Endothelial cell of umbilical vein (primary cell): ENCODE results near the gene MTERF1. TPM values are rescaled to one million over a fixed set of nuclear protein-coding genes. Genes with fewer than 3 reads are reported as not detected.

Experiments
- BruUV-seq: library from RNA; stranded (reverse); fragments of 400-500 nt; replicated peaks from 2 replicates; lab custom pipeline; 2021; lab: Mats Ljungman, UMichigan
- CTCF ChIA-PET: fragments of 300-600, 350-600 bp; sonication (Branson Sonifier 250); formaldehyde crosslinking; loops from one replicate; lab custom pipeline; 2021; ENCODE audit warnings: antibody characterized with exemption, inconsistent platforms; lab: Charles Lee
- POLR2A ChIA-PET: fragments of 300-600, 350-600 bp; sonication (Branson Sonifier 250); formaldehyde crosslinking; loops from one replicate; lab custom pipeline; 2021; ENCODE audit warnings: antibody characterized with exemption, inconsistent platforms; lab: Charles Lee
- DNase-seq: peaks from one replicate; pipeline ENCODE4 v3.0.0-alpha.2; 2011; ENCODE audit warnings: low read depth, low spot score
- FAIRE-seq: peaks from 2 replicates; lab custom pipeline; 2011; peaks lifted over from hg19 to GRCh38; lab: Jason Lieb, UNC
- H2AFZ ChIP-seq: 2 replicates; pipeline ENCODE4 v1.6.0; 2012; ENCODE audit warnings: low read depth, low read length, control low read depth, inconsistent platforms
- H3K27ac ChIP-seq: 2 replicates; pipeline ENCODE4 v1.5.1; 2011; ENCODE audit warnings: low read depth, mild to moderate bottlenecking, control low read depth, low read length, moderate library complexity; ENCODE audit not compliant: insufficient read depth
- H3K27me3 ChIP-seq, 2 experiments: 2 replicates each; pipeline versions ENCODE4 v1.6.0 to v1.6.1; 2011; ENCODE audit warnings: low read length in 2 of 2, mixed read lengths in 1 of 2; ENCODE audit not compliant: control insufficient read depth in 2 of 2, insufficient read depth in 2 of 2
- H3K36me3 ChIP-seq, 2 experiments: 2 replicates in 1 of 2; 3 replicates in 1 of 2; pipeline ENCODE4 v1.5.1; 2011; ENCODE audit warnings: low read length in 2 of 2, mild to moderate bottlenecking in 1 of 2, moderate library complexity in 1 of 2; ENCODE audit not compliant: control insufficient read depth in 2 of 2, insufficient read depth in 2 of 2; ENCODE audit errors: extremely low read depth in 1 of 2
- H3K4me1 ChIP-seq: 3 replicates; pipeline ENCODE4 v1.5.1; 2011; ENCODE audit warnings: mild to moderate bottlenecking, low read length; ENCODE audit not compliant: control insufficient read depth, insufficient read depth; ENCODE audit errors: extremely low read depth
- H3K4me2 ChIP-seq: 2 replicates; pipeline ENCODE4 v1.6.1; 2011; ENCODE audit warnings: low read length, control low read depth, mixed read lengths; ENCODE audit not compliant: insufficient read depth
- H3K4me3 ChIP-seq, 3 experiments: fragments of 200-600 bp in 1 of 3; sonication (generic), shearing (Covaris generic) in 1 of 3; replicated peaks in 1 of 3; 2 replicates each; pipeline ENCODE4 v1.5.1; 2011 to 2016; ENCODE audit warnings: control low read depth in 3 of 3, low read length in 3 of 3, mild to moderate bottlenecking in 2 of 3, inconsistent platforms in 1 of 3, low read depth in 1 of 3, moderate library complexity in 1 of 3; ENCODE audit not compliant: insufficient read depth in 1 of 3
- H3K79me2 ChIP-seq: 2 replicates; pipeline ENCODE4 v1.6.0; 2012; ENCODE audit warnings: low read length, inconsistent platforms; ENCODE audit not compliant: control insufficient read depth, insufficient read depth
- H3K9ac ChIP-seq: replicated peaks from 2 replicates; pipeline ENCODE3; 2011; ENCODE audit warnings: low read length, control low read depth; ENCODE audit not compliant: insufficient read depth; ENCODE audit errors: extremely low read depth
- H3K9me1 ChIP-seq: replicated peaks from 3 replicates; pipeline ENCODE4 v1.6.0; 2011; ENCODE audit warnings: mild to moderate bottlenecking, low read length; ENCODE audit not compliant: control insufficient read depth, insufficient read depth; ENCODE audit errors: extremely low read depth
- H3K9me3 ChIP-seq: replicated peaks from 2 replicates; pipeline ENCODE4 v1.5.1; 2012; ENCODE audit warnings: low read length, inconsistent platforms; ENCODE audit not compliant: control insufficient read depth, insufficient read depth
- H4K20me1 ChIP-seq: replicated peaks from 2 replicates; pipeline ENCODE3; 2011; ENCODE audit warnings: mild to moderate bottlenecking, low read length; ENCODE audit not compliant: control insufficient read depth, insufficient read depth; ENCODE audit errors: extremely low read depth
- EZH2 ChIP-seq: IDR thresholded peaks from 2 replicates; pipeline ENCODE4 v1.6.1; 2012; ENCODE audit warnings: borderline replicate concordance, low read depth, mild to moderate bottlenecking, moderate library complexity, low read length, inconsistent platforms; ENCODE audit not compliant: severe bottlenecking
- FOS ChIP-seq: IDR thresholded peaks from 2 replicates; pipeline ENCODE4 v1.6.1; 2011; ENCODE audit warnings: mild to moderate bottlenecking, low read length, moderate library complexity, borderline replicate concordance; ENCODE audit not compliant: insufficient read depth
- GATA2 ChIP-seq: IDR thresholded peaks from 2 replicates; pipeline ENCODE4 v1.7.0; 2011; ENCODE audit warnings: low read depth, mild to moderate bottlenecking, moderate library complexity, mixed read lengths, low read length; ENCODE audit not compliant: insufficient read length, insufficient read depth
- JUN ChIP-seq: IDR thresholded peaks from 2 replicates; pipeline ENCODE4 v1.6.1; 2011; ENCODE audit warnings: borderline replicate concordance, low read depth; ENCODE audit not compliant: insufficient read length, insufficient read depth
- MYC ChIP-seq: IDR thresholded peaks from one replicate; pipeline ENCODE4 v1.6.1; 2011; ENCODE audit warnings: mild to moderate bottlenecking, low read depth, low read length
- POLR2A ChIP-seq: IDR thresholded peaks from 2 replicates; pipeline ENCODE4 v1.6.1; 2012; ENCODE audit warnings: low read depth, mild to moderate bottlenecking, control low read depth, low read length
- POLR2AphosphoS5 ChIP-seq: IDR thresholded peaks from 2 replicates; pipeline ENCODE4 v1.6.1; 2012; ENCODE audit warnings: low read depth, mild to moderate bottlenecking, control low read depth, low read length, moderate library complexity; ENCODE audit not compliant: insufficient read depth
- dilution Hi-C: fragments of 300-500 bp; cut with MboI; formaldehyde crosslinking; loops from one replicate; pipeline ENCODE4 v1.15.0; 2019; ENCODE audit warnings: low sequenced_read_pairs; ENCODE audit not compliant: extremely low pct_ligation_motif_present
- intact Hi-C: fragments of 100-400 bp; cut with micrococcal nuclease; formaldehyde crosslinking; loops from one replicate; pipeline ENCODE4 v1.10.0; 2022
- polyA plus RNA-seq, 4 experiments: library from polyadenylated mRNA; depleted of rRNA in 3 of 4; stranded (reverse) in 3 of 4; unstranded in 1 of 4; fragments of >200 nt; gene quantifications; 2 replicates each; pipeline versions ENCODE4 v1.2.1 to v1.2.3, GENCODE V29; 2011 to 2012; ENCODE audit warnings: missing spikeins in 1 of 4
- total RNA-seq: library from RNA; stranded (reverse); gene quantifications from 2 replicates; pipeline ENCODE4 v1.2.3, GENCODE V29; 2021
- TF ChIP-seq, protein P1 (sequence below), 2 donors: IDR thresholded peaks; 1 replicate in 1 of 2; 2 replicates in 1 of 2; pipeline ENCODE4 v1.5.1; 2011; ENCODE audit warnings: low read length in 2 of 2, mild to moderate bottlenecking in 2 of 2, moderate library complexity in 2 of 2, control low read depth in 1 of 2, inconsistent platforms in 1 of 2, low read depth in 1 of 2; ENCODE audit not compliant: insufficient read depth in 1 of 2; ENCODE audit errors: extremely low read depth in 1 of 2
- TF ChIP-seq, protein P2 (sequence below): IDR thresholded peaks from 2 replicates; pipeline ENCODE4 v1.6.1; 2011; ENCODE audit not compliant: insufficient read depth, insufficient read length

Gene MTERF1
- total and polyA plus RNA-seq, 2 donors (not counting 3 experiments of a cell fraction or from before 2014, with no cell fraction given): 3.1 to 10.2 TPM

DNA sequence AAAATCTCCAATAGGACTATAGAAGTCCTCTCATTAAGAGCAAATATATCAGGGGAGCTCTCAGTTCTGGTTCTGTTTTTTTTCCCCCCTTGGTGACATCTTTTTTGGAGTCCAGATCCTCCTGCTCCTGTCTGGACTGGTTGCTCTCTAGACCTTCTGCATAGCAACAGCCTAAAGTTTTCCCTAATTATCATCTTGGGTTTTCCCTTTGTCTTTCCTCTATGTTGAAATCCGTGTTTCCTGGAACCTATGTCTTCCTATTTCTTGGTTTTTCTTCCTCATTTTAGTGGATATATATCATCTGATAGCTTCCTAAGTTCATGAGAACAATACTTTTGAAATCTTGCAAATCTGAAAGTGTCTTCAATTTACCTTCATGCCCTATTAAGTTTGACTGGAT, 29.7 kb upstream of the MTERF1 start:
- H3K4me3 ChIP-seq: no peak overlapping the region
- TF ChIP-seq GATA2: no peak
- TF ChIP-seq, protein P1, sequence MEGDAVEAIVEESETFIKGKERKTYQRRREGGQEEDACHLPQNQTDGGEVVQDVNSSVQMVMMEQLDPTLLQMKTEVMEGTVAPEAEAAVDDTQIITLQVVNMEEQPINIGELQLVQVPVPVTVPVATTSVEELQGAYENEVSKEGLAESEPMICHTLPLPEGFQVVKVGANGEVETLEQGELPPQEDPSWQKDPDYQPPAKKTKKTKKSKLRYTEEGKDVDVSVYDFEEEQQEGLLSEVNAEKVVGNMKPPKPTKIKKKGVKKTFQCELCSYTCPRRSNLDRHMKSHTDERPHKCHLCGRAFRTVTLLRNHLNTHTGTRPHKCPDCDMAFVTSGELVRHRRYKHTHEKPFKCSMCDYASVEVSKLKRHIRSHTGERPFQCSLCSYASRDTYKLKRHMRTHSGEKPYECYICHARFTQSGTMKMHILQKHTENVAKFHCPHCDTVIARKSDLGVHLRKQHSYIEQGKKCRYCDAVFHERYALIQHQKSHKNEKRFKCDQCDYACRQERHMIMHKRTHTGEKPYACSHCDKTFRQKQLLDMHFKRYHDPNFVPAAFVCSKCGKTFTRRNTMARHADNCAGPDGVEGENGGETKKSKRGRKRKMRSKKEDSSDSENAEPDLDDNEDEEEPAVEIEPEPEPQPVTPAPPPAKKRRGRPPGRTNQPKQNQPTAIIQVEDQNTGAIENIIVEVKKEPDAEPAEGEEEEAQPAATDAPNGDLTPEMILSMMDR (IDR thresholded peaks at IDR 0.05; ENCODE audit: extremely low read depth in 1 of 2, insufficient read depth in 1 of 2, low read depth in 1 of 2, low read length in 2 of 2): no peak
- TF ChIP-seq POLR2A: no peak
- no peak for TF ChIP-seq EZH2
- no peak for TF ChIP-seq MYC
- TF ChIP-seq POLR2AphosphoS5: no peak
- TF ChIP-seq, protein P2, sequence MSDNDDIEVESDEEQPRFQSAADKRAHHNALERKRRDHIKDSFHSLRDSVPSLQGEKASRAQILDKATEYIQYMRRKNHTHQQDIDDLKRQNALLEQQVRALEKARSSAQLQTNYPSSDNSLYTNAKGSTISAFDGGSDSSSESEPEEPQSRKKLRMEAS: no peak
- TF ChIP-seq FOS: no peak
- TF ChIP-seq JUN: no peak
- no peak overlapping the region for H2AFZ ChIP-seq
- BruUV-seq: no TSS peak
- no peak overlapping the region for H3K9ac ChIP-seq
- no peaks in the 10 kb centered on the region for H3K9me3 ChIP-seq
- dilution Hi-C loops: no loop called here
- intact Hi-C loops: no loop called here
- H3K4me1 ChIP-seq: no peaks in the 10 kb centered on the region
- no peak overlapping the region for H3K27ac ChIP-seq
- H3K79me2 ChIP-seq: no peaks in the 10 kb centered on the region
- H4K20me1 ChIP-seq: no peaks in the 10 kb centered on the region
- H3K27me3 ChIP-seq: peaks cover 0 to 3% of the 10 kb centered on the region in 2 experiments
- FAIRE-seq (no peak), DNase-seq (no peak)
- ChIA-PET CTCF (no interaction called here), POLR2A (no interaction called here)
- H3K4me2 ChIP-seq: no peak overlapping the region
- no peaks in the 10 kb centered on the region for H3K9me1 ChIP-seq
- no peaks in the 10 kb centered on the region for H3K36me3 ChIP-seq
